Measurements from ENCODE around the gene TENM4.

Gene TENM4

GRCh38 chr11:78801161-78801884 is 639.5 kb downstream of the TENM4 start:
- no peak; the same call in 1 of the 2 replicates for TF ChIP-seq CTCF (IDR thresholded peaks at IDR 0.05; ENCODE audit: low read depth, low read length)
- peak; percentile 88 for DNase-seq (ENCODE audit: extremely low read depth, low read depth)

GRCh38 chr11:78800756-78801155 is 640.1 kb downstream of the TENM4 start:
- no peak for TF ChIP-seq CTCF (IDR thresholded peaks at IDR 0.05; ENCODE audit: low read depth, low read length)
- DNase-seq (ENCODE audit: extremely low read depth, low read depth): no peak

GRCh38 chr11:78800096-78800690 is 640.6 kb downstream of the TENM4 start:
- no peak for DNase-seq (ENCODE audit: extremely low read depth, low read depth)
- TF ChIP-seq CTCF (IDR thresholded peaks at IDR 0.05; ENCODE audit: low read depth, low read length): no peak

- TF ChIP-seq CTCF (IDR thresholded peaks at IDR 0.05; ENCODE audit: low read depth, low read length): peak; percentile 94
- no peak for DNase-seq (ENCODE audit: extremely low read depth, low read depth)
These were observed 642.2 kb downstream of the TENM4 start for GRCh38 chr11:78798663-78799062.

- no peak for DNase-seq (ENCODE audit: extremely low read depth, low read depth)
- TF ChIP-seq CTCF (IDR thresholded peaks at IDR 0.05; ENCODE audit: low read depth, low read length): no peak
These were observed 643.3 kb downstream of the TENM4 start for GRCh38 chr11:78797559-78797958.

GRCh38 chr11:78796956-78797355 is 643.9 kb downstream of the TENM4 start:
- no peak for TF ChIP-seq CTCF (IDR thresholded peaks at IDR 0.05; ENCODE audit: low read depth, low read length)
- peak; percentile 44 for DNase-seq (ENCODE audit: extremely low read depth, low read depth)

- TF ChIP-seq CTCF (IDR thresholded peaks at IDR 0.05; ENCODE audit: low read depth, low read length): no peak
- no peak for DNase-seq (ENCODE audit: extremely low read depth, low read depth)
These were observed 645.1 kb downstream of the TENM4 start for GRCh38 chr11:78795621-78796261.

Data from AG09319 (cell line).